Fibroblast of villous mesenchyme (primary cell): ENCODE results near the gene C5orf22. TPM values are rescaled to one million over a fixed set of nuclear protein-coding genes. Genes with fewer than 3 reads are reported as not detected.
"Not testable (repeated sequence)": the region's sequence is repeated elsewhere in the genome, so short reads cannot be mapped to it uniquely, and the experiment has no call there.

Experiments
- DNase-seq: peaks from one replicate; pipeline ENCODE4 v3.0.0-alpha.2; 2010; ENCODE audit warnings: low read depth
- H3K4me3 ChIP-seq: 2 replicates; pipeline ENCODE4 v1.5.1; 2011; ENCODE audit warnings: low read depth, mild to moderate bottlenecking, low read length
- total RNA-seq: library from RNA; depleted of rRNA; stranded (reverse); fragments of >200 nt; gene quantifications from 2 replicates; pipeline ENCODE4 v1.2.3, GENCODE V29; 2012
- TF ChIP-seq, protein P1 (sequence below): IDR thresholded peaks from 2 replicates; pipeline ENCODE4 v1.5.1; 2012; ENCODE audit warnings: low read depth, mild to moderate bottlenecking, low read length; ENCODE audit not compliant: insufficient read depth

Gene C5orf22
- total RNA-seq, 1 donor, result 42.3 TPM

DNA sequence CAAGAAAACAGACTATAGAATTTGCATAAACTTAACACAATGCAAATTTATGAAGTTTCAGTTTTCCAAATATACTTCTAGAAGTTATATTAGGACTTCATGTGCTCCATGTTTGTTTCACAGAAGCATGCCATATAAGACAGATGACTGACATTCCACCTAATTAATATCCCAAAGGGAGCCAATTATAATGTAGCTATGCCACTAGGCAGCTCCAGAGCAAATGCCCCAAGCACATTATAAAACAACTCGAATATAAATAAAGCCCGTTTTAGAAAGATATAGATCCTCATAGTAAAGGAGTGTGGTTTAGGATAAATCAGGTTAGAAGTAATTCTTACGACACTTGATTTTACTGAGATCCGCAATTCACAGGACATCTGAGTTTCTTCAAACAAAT is 9.1 kb upstream of the C5orf22 start:
- TF ChIP-seq, protein P1, sequence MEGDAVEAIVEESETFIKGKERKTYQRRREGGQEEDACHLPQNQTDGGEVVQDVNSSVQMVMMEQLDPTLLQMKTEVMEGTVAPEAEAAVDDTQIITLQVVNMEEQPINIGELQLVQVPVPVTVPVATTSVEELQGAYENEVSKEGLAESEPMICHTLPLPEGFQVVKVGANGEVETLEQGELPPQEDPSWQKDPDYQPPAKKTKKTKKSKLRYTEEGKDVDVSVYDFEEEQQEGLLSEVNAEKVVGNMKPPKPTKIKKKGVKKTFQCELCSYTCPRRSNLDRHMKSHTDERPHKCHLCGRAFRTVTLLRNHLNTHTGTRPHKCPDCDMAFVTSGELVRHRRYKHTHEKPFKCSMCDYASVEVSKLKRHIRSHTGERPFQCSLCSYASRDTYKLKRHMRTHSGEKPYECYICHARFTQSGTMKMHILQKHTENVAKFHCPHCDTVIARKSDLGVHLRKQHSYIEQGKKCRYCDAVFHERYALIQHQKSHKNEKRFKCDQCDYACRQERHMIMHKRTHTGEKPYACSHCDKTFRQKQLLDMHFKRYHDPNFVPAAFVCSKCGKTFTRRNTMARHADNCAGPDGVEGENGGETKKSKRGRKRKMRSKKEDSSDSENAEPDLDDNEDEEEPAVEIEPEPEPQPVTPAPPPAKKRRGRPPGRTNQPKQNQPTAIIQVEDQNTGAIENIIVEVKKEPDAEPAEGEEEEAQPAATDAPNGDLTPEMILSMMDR, result no peak
- no peak overlapping the region for H3K4me3 ChIP-seq
- no peak for DNase-seq

DNA sequence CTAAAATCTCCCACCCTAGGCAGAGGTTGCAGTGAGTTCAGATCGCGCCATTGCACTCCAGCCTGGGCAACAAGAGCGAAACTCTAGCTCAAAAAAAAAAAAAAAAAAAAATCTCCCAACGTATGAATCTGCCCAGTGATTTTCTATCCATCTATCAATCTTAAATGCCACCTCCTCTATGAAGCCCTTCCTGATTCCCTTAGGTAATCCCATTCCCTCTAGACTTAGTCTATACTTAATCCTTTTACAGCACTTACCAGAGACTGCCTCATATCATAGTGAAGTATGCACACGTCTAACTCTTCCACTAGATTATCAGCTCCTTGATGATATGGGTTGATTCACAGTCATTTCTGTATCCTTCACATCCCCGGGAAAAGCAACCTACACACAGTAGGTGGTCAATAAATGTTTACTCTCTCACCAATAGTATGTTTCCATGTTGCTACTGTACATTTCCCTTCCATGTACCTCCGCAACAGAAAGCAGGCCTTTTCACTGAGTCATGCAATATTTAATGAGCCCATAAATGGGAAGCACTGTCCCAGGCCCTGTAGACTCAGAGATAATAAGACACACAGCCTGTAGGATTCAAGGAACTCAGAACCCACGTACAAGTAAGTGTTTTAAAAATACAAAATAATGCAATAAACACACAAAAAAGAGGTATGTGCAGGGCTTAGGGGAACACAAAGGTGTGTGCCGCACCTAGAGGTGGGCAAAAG is 1.4 kb upstream of the C5orf22 start:
- peak overlapping the region; percentile 89 for H3K4me3 ChIP-seq
- peak; percentile 45 for DNase-seq
- TF ChIP-seq, protein P1, result no peak

- peak overlapping the region; percentile 89 for H3K4me3 ChIP-seq
- TF ChIP-seq, protein P1, result no peak
- DNase-seq, result peak; percentile 7
These were observed 586 bp upstream of the C5orf22 start for GRCh38 chr5:31531543-31531887.

- no peak for DNase-seq
- no peak overlapping the region for H3K4me3 ChIP-seq
- TF ChIP-seq, protein P1, result no peak
These were observed 2.5 kb downstream of the C5orf22 start for GRCh38 chr5:31534527-31535046.

GRCh38 chr5:31536873-31537272 is 4.8 kb downstream of the C5orf22 start:
- no peak for DNase-seq
- no peak overlapping the region for H3K4me3 ChIP-seq
- TF ChIP-seq, protein P1, result no peak

- H3K4me3 ChIP-seq, result no peak overlapping the region
- no peak for DNase-seq
- TF ChIP-seq, protein P1, result no peak
These were observed 5.2 kb downstream of the C5orf22 start for GRCh38 chr5:31537349-31537748.

DNA sequence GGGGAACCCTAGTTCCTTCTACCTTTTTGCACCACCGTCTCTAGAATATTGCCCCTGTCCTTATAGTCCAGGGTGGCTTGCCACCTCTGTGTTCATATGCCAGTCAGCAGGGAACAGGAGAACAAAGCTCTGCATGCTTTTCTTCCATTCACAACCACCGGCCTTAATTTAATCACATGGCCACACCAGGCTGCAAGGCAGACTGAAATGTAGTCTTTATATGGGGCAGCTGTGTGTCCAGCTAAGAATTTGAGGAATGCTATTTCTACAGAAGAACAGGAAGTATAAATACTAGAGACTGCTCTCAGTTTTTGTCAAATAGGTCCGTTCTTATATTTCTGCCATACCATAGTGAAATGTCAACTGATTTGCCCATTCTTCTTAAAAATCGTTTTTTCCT is 5.8 kb downstream of the C5orf22 start:
- peak; percentile 24 for DNase-seq
- TF ChIP-seq, protein P1, result no peak
- no peak overlapping the region for H3K4me3 ChIP-seq

- not testable (repeated sequence) for DNase-seq, H3K4me3 ChIP-seq
These were observed 17.0 kb downstream of the C5orf22 start for GRCh38 chr5:31549114-31549513.
